HG03066 (cell line): ENCODE data around the gene RNF208.
A peak's percentile ranks its signal among the peaks of the same experiment; 100 is the strongest.

Source experiments
- ATAC-seq: cut with Tn5 transposase; IDR thresholded peaks from one replicate; pipeline ENCODE4 v1.9.1; 2021; ENCODE audit warnings: low read depth; ENCODE audit not compliant: unreplicated experiment

RNF208 gene

GRCh38 chr9:137215196-137215986, 6.6 kb downstream of the RNF208 start:
- no peak for ATAC-seq

GRCh38 chr9:137214620-137215019, 7.4 kb downstream of the RNF208 start:
- no peak for ATAC-seq

GRCh38 chr9:137213160-137214060, 8.6 kb downstream of the RNF208 start:
- no peak for ATAC-seq

- ATAC-seq: no peak
Observed at GRCh38 chr9:137212520-137212919, 9.5 kb downstream of the RNF208 start.

GRCh38 chr9:137211532-137211931, 10.5 kb downstream of the RNF208 start:
- no peak for ATAC-seq

GRCh38 chr9:137206602-137207001, 15.4 kb downstream of the RNF208 start:
- ATAC-seq: no peak

- ATAC-seq: no peak
Observed at GRCh38 chr9:137205126-137206069, 16.6 kb downstream of the RNF208 start, which contains the start of the genes NDOR1 and TMEM203. Gene NDOR1 (plus strand): TSS chr9:137205700. CDS start chr9:137205778, 78 bp downstream. Gene TMEM203 (minus strand): TSS chr9:137205648. CDS start chr9:137205414, 234 bp downstream.

GRCh38 chr9:137204731-137205125, 17.3 kb downstream of the RNF208 start:
- ATAC-seq: no peak

- no peak for ATAC-seq
Observed at GRCh38 chr9:137202966-137203365, 19.1 kb downstream of the RNF208 start.

- no peak for ATAC-seq
Observed at GRCh38 chr9:137201205-137201868, 20.7 kb downstream of the RNF208 start.

- peak; percentile 92 for ATAC-seq
Observed at GRCh38 chr9:137200311-137201204, 21.5 kb downstream of the RNF208 start, which contains the start of gene TPRN. Gene TPRN (minus strand): TSS chr9:137200741. CDS start chr9:137200711, 30 bp downstream.

GRCh38 chr9:137199411-137200121, 22.5 kb downstream of the RNF208 start:
- no peak for ATAC-seq

GRCh38 chr9:137198902-137199283, 23.1 kb downstream of the RNF208 start:
- ATAC-seq: no peak

GRCh38 chr9:137198051-137198901, 23.8 kb downstream of the RNF208 start:
- no peak for ATAC-seq

GRCh38 chr9:137195525-137196220, 26.4 kb downstream of the RNF208 start:
- ATAC-seq: no peak

GRCh38 chr9:137194909-137195308, 27.1 kb downstream of the RNF208 start:
- ATAC-seq: no peak

- no peak for ATAC-seq
Observed at GRCh38 chr9:137194388-137194787, 27.7 kb downstream of the RNF208 start.
